GM21423 (cell line): Measurements from ENCODE around the gene MTAP.
A peak's percentile ranks its signal among the peaks of the same experiment; 100 is the strongest.

Experiments used
- ATAC-seq: cut with Tn5 transposase; IDR thresholded peaks from one replicate; pipeline ENCODE4 v1.9.1; 2021; ENCODE audit warnings: mild to moderate bottlenecking, moderate library complexity; ENCODE audit not compliant: unreplicated experiment

The MTAP gene

GRCh38 chr9:21804331-21804730 lies 1.9 kb downstream of the MTAP start:
- no peak for ATAC-seq

GRCh38 chr9:21804791-21805190 lies 2.4 kb downstream of the MTAP start:
- no peak for ATAC-seq

GRCh38 chr9:21806644-21807043 lies 4.2 kb downstream of the MTAP start:
- no peak for ATAC-seq

GRCh38 chr9:21810388-21810787 lies 8.0 kb downstream of the MTAP start:
- ATAC-seq: no peak

GRCh38 chr9:21810881-21811280 lies 8.4 kb downstream of the MTAP start:
- no peak for ATAC-seq

- ATAC-seq: no peak
These were observed 9.5 kb downstream of the MTAP start for GRCh38 chr9:21811914-21812313.

- no peak for ATAC-seq
These were observed 10.0 kb downstream of the MTAP start for GRCh38 chr9:21812415-21812814.

- peak; percentile 64 for ATAC-seq
These were observed 10.6 kb downstream of the MTAP start for GRCh38 chr9:21812946-21813568.

DNA sequence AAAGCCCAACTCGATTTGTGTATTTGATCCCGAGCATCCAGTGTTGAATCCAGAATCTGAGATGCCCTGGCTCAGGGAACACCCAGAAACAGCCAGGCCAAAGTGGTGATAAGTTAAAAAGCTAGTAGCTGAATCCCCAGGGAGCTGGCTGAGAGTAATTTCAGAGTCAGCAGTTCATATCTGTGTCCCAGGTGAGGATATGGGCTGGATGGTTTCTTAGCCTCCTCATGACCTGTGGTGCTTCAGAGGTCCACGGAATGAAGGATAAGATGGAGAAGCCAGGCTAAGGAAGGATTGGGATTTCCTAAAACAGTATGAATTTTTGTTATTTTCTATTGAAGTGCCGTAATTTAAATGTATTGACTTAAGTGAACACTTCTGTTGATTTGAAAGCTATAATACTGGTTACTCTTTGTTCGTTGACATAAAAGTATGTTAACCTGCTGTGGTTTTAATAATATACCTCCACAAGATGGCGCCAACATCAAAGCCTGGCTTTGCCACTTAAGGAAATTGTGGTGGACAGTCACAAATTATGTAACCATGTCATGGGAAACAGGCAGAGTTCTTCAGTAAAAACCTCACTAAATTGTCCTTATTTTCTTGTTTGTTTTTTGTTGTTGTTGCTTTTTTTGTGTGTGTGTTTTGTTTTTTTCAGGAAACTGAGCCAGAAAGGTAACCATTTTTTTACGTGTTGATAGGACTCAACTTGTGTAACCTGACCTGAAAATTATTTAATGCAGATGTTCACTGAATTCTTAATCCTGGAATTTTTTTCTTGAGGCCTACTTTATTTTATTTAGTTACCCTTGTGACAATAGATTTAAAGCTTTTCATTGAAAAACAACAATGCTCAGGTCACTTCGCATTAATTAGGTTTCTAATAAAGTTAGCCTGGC lies 11.4 kb downstream of the MTAP start:
- ATAC-seq: peak; percentile 51

DNA sequence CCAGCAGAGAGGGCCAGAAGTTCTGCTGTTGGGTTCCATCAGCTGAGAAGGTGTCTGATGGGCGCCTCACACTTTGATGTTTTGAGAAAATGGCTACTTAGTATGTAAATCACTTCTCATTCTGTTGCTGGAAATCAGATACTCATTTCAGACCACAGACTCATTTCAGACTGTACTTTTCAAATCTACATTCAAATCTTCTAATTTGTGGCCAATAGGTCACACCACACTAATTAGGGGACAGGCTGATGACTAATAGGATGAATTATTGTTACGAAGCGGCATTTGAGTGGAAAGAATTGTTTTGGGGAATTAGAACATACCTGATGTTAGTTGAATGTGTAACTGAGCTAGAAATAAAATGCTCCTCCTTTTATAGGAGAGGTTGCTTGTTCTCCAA lies 13.2 kb downstream of the MTAP start:
- ATAC-seq: no peak

DNA sequence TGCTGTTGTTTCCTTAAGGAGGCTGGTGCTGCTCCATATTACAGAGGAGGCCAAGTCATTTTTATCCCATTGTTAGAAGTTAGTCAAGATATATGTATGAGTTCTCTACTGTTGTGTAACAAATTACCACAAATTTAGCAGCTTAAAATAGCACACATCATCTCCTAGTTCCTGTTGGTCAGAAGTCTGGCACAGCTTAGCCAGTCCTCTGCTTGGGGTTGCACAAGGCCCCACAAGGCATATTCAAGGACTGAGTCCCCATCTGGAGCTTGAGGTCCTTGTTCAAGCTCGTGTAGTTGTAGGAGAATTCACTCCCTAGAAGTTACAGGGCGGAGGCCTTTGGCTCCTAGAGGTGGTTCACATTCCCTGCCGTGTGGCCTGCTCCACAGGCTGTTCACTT lies 14.7 kb downstream of the MTAP start:
- ATAC-seq: no peak

GRCh38 chr9:21825637-21826036 lies 23.2 kb downstream of the MTAP start:
- ATAC-seq: no peak

DNA sequence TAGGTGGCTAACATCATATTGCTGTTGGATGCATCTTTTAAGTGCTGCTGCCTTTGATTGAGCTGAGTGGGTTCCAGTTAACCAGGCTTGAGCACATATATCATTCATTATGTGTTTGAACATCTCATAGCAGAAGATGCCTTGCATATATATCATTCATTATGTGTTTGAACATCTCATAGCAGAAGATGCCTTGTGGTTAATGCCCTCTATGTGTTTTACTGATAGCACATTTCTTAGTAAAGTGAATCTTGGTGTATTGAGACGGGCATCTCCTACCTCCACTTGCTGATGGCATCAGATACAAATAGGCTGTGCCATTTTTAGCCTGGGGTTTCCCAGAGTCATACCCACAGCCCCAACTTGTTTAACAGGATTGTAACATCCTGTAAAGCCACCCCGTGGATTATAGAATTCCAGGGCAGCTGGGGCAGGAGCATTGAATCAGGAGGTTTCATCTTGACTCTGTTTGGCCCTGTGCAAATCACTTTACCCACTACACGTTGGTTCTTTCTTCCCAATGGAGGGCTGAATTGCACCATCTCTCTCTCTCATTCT lies 26.5 kb downstream of the MTAP start:
- no peak for ATAC-seq

- ATAC-seq: no peak
These were observed 28.2 kb downstream of the MTAP start for GRCh38 chr9:21830589-21830988.

DNA sequence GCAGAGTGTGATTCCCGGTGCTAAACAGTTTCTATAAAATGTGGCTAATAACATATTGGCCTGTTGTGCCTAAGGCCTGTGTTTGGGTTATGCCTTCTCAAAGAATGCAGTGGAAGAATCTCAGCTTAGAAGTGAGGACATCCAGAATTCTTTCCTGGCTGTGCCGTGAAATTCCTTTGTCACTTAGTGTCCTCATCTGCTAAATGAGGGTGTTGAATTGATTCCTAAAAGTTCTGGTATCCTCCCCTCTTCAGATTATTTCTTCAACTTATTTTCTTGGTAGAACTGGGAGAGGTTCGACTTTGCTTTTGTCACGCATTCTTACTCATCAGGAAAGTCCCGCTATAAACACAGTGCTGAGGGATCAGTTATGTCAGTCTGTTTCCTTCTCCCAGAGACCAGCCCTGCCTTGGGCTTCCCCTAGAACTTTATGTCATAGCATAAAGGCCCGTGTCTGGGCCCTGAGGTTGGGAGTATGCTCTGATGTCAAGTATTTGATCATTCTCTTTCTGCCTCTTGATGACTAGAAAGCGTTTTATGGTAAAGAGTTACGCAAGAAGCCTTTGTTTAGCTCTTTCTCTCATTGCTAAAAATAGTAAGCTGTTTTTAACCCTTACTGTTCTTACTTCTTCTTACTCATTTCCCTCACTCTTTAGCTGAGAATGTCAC lies 29.5 kb downstream of the MTAP start:
- peak; percentile 51 for ATAC-seq

DNA sequence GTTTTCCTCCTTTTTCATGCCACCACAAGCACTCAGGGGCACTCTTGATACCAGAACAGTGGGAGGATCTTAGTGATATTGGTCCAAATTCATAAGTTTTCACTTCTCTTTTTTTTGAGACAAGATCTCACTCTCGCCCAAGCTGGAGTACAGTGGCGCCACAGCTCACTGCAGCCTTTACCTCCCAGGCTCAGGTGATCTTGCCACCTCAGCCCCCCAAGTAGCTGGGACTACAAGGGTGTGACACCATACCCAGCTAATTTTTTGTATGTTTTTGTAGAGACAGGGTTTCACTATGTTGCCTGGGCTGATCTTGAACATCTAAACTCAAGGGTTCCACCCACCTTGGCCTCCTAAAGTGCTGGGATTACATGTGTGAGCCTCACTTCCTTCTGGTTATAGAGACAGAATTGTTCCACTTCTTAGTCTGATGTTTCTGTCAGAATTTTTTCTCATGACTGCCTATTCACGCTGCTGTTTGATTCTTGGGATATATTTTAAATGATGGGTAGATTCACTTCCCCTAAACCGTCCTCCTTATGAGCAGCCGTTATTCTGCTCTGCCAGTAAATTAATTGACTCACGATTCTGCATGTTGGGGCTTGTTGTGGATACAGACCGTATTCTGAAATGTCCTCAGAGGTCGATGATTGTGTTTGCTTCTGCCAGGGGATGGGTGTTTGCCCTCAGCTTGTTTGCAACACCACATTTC lies 30.8 kb downstream of the MTAP start:
- peak; percentile 77 for ATAC-seq

DNA sequence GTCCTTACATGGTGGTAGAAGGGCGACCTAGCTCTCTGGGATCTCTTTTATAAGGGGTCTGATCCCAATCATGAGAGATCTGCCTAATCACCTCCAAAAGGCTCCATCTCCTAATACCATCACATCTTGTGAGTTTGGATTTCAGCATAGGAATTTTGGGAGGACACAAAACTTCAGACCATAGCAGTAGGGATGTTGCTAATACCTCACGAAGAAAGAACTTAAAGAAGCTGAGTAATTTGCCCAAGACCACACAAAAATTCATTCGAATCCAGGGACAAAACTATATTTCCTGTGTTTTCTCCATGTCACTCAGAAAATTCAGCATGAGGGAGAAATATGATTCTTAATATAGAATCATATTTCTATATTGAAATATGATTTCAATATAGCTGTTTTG lies 32.7 kb downstream of the MTAP start:
- no peak for ATAC-seq

DNA sequence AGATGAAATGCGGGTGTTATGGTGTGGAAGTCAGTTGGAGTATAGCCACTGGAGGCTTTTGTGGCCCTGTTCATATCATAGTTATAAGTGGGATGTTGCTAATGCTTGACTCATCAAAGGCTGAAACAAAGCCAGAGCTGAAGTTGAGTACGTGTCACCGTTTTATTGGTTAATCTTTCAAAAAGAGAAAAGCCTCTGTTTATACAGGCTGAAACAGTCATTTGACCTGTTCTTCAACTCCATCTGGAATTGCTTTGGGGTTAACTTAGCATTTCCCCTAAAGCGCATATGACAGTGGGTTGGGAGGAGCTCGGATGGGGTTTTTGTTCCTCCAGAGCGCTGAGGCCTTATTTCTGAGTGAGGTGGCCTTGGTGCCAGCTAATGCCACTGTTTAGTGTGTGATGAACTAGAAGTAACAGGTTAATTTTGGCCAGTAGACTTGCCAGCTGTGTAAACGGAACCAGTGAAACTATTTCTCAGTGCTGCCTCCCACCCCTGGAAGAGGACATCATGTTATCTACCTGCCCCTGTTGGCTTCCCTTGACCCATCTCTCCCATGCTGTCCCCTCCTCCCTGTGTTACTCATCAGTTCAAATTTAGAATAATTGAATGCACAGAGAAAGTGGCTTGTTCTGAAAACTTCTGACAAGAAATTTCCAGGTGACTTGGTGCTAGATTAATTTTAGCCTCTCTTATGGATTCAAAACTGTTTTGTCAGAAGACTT lies 34.2 kb downstream of the MTAP start:
- no peak for ATAC-seq

GRCh38 chr9:21837501-21837900 lies 35.1 kb downstream of the MTAP start:
- ATAC-seq: no peak

GRCh38 chr9:21840647-21841046 lies 38.2 kb downstream of the MTAP start:
- ATAC-seq: no peak
